Measurements from ENCODE around the gene SH3GLB1. TPM values are rescaled to one million over a fixed set of nuclear protein-coding genes. Genes with fewer than 3 reads are reported as not detected.

SH3GLB1 gene
- total and polyA plus RNA-seq, 9 of the 15 experiments (the other 6 are each of a cell fraction or from before 2014, with no cell fraction given), result 8.6 to 34.2 (median 24.2) TPM

- Histone ChIP-seq H3K79me2 (ENCODE audit: control insufficient read depth, insufficient read depth, low read length) (no peaks in the 10 kb centered on the region), H4K20me1 (replicated peaks; ENCODE audit: control insufficient read depth, insufficient read depth, low read length) (no peaks in the 10 kb centered on the region), H3K36me3 (ENCODE audit: control insufficient read depth, insufficient read depth, low read length) (no peaks in the 10 kb centered on the region), H3K9me3 (replicated peaks; ENCODE audit: control insufficient read depth, insufficient read depth, low read depth, low read length) (peaks cover 4% of the 10 kb centered on the region), H3K4me2 (ENCODE audit: insufficient read depth, low read length) (no peak overlapping the region), H3K9me1 (ENCODE audit: control insufficient read depth, insufficient read depth, low read length) (no peaks in the 10 kb centered on the region), H3K4me3 (no peak overlapping the region), H3K27me3 (ENCODE audit: control insufficient read depth in 2 of 2, insufficient read depth in 2 of 2, low read length in 2 of 2) (no peaks in the 10 kb centered on the region; a peak in 1 of 5 replicates), H3K27ac (ENCODE audit: extremely low read depth, low read depth, low read length) (no peak overlapping the region), H2AFZ (ENCODE audit: low read depth, low read length) (no peak overlapping the region), H3K9ac (ENCODE audit: insufficient read depth in 1 of 2, low read depth in 2 of 2, low read length in 2 of 2) (no peak overlapping the region), H3K4me1 (replicated peaks in 1 of 2; ENCODE audit: control insufficient read depth in 2 of 2, insufficient read depth in 2 of 2, low read length in 2 of 2) (peaks cover 2 to 13% of the 10 kb centered on the region in 2 experiments; a peak in 4 of 5 replicates)
- intact Hi-C loops (cut with micrococcal nuclease) (no loop called here), in situ Hi-C loops (cut with MboI) (no loop called here)
- ATAC-seq, result no peak
- no peak for DNase-seq (ENCODE audit: extremely low read depth in 1 of 4, low spot score in 3 of 4)
- ChIA-PET CTCF (ENCODE audit: low intra/inter-chr PET ratio) (no interaction called here), POLR2A (interaction anchor here (1.2 kb wide), 1 partner anchor 15 kb away, joined by 3 read pairs; no protein-coding TSS in a partner anchor)
- FAIRE-seq, result no peak
- TF ChIP-seq HNRNPK (IDR thresholded peaks at IDR 0.05; ENCODE audit: low read depth, low read length, poor library complexity, severe bottlenecking), result peak; percentile 34
- TF ChIP-seq ZNF512 (tag; IDR thresholded peaks at IDR 0.05), result peak; percentile 48; the same call in 1 of the 2 replicates
- peak; percentile 54 for TF ChIP-seq PCBP2 (IDR thresholded peaks at IDR 0.05; ENCODE audit: low read depth, low read length, poor library complexity, severe bottlenecking)
- TF ChIP-seq ZNF561 (CRISPR knock-in tag; conservative IDR thresholded peaks at IDR 0.05), result no peak
- no TSS peak for BruUV-seq (replicated peaks)
- 78% methylated on average over 3 of the region's 4 CpGs for WGBS (ENCODE audit: insufficient coverage, low coverage, missing lambda C conversion rate)
Measured at GRCh38 chr1:86769065-86769464, 64.7 kb downstream of the SH3GLB1 start.

All from K562 (cell line).